Stimulated activated CD8-positive, alpha-beta memory T cell treated with anti-CD3 and anti-CD28 coated beads, Interleukin-12 subunit alpha, Interleukin-12 subunit beta, amount 100 ng/mL, for 24 hours (primary cell): Measurements from ENCODE around the gene EIF3CL.
"Not testable (repeated sequence)": the region's sequence is repeated elsewhere in the genome, so short reads cannot be mapped to it uniquely, and the experiment has no call there.

Experiments used
- DNase-seq: peaks from one replicate; pipeline ENCODE4 v3.0.0-alpha.2; 2020; ENCODE audit errors: extremely low read depth

Gene EIF3CL

DNA sequence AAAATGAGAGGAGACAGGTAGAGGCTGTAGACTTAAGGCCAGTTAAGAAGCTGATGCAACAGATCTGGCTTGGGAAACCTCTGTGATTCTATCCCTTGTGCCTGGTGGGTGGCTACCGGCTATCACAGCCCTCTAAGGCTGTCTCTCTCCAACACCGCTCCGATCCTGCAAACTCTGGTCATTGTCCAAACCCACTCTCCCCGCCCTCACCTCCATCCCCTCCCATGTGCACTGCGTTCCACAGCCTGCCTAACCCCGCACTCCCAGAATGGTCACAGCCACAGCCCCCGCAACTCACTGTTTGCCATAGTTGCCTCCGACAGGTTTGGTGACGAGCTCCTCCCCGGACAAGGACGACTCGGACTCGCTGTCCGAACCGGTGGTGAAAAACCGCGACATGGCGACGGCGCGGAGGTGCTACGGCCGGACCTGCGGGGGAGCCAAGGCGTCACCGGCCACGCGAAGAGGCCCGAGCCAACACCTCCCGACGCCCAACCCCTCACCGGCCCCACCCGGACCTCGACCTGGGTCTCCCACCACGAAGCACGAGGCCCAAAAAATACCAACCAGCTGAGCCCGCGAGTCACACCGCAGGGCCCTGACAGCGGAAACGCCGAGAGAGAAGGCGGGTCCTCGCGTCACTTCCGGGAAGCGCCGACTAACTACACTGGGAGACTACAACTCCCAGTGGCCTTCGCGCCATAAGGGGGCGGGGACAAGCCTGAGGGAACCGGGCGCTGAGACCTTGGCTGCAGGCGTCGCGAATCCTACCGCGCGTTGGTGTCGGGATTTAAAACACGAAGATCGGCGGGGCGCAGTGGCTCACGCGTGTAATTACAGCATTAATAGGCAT, at the start of gene EIF3CL:
Gene EIF3CL, minus strand, starts transcription at position 622 of the 853 bp plus-strand sequence. Its CDS starts 223 bp downstream, at position 399.
- not testable (repeated sequence) for DNase-seq

DNA sequence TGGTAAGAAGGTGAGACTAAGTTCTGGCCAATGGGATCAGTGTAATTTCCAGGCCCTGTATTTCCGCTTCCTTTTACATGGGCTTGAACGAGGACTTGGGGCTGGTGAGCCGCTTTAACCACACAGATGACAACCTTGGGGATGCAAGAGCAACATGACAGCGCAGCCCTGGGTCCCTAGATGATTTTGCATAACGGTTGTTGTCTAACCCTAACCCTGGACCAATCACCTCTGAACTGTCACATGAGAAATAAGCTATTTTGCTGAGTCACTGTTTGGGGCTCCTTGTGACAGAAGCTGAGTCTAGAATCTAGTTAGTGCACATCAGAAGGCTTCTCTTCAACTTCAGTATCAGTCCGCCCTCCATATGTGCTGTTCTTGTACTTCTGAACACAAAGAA, 43.4 kb upstream of the EIF3CL start:
- DNase-seq, result not testable (repeated sequence)

DNA sequence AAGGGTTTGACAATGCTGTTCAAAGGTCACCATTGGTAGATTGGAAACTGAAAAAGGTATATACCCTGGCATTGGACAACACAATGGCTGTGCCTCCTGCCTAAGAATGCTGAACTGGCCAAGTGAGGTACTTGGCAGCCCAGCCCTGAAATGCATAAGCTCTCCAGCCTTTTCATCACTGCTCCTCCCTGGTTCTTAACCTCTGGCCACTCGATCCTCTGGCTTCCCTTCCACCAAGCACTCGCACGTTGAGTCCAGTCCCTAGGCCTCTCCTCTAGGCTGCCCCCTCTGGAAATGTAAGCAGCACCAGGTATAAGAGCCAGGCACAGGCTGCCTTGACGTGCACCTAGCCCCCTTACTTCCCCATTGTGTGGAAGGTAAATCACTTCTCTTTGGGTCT, 42.7 kb upstream of the EIF3CL start:
- DNase-seq, result not testable (repeated sequence)

DNA sequence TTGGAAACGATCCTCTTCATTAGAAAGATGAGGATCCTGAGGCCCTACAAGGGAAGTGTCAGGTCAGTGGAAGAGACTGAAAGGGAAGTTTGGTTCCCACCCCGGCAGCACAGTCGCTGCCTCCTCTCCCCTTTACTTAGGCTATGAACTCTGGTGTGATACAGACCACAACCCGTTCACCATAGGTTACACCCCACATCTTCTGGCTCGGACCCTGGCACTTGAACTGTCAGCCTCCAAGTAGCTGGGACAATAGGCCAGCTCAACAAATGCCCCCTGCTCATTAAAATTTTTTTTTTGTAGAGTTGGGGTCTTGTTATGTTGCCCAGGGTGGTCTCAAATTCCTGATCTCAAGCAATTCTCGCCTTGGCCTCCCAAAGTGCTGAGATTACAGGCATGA, 40.3 kb upstream of the EIF3CL start:
- not testable (repeated sequence) for DNase-seq

DNA sequence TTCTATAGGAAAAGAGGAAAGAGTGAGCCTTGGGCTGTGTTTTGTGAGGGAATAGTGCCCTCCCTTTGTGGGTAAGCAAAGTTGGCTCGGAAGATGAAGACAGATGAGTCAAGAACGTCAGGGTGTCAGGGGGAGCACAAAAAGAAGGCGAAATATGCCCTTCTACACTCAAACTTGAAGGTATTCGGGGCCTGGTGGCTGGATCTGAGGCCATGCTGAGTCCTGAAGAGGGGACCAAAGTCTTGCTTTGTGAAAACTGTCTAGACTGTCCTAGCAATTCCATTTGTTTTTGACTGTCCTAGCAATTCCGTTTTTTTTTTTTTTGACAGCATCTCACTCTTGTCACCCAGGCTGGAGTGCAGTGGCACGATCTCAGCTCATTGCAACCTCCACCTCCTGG, 35.3 kb upstream of the EIF3CL start:
- DNase-seq, result not testable (repeated sequence)

DNA sequence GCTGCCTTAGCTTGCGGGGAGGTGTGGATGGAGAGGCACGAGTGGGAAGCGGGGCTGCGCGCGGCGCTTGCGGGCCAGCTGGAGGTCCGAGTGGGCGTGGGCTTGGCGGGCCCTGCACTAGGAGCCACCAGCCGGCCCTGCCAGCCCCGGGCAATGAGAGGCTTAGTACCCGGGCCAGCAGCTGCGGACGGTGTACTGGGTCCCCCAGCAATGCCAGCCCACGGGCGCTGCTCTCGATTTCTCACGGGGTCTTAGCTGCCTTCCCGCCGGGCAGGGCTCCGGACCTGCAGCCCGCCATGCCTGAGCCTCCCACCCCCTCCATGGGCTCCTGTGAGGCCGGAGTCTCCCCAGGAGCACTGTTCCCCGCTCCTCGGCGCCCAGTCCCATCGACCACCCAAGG, 31.7 kb upstream of the EIF3CL start:
- DNase-seq, result not testable (repeated sequence)

DNA sequence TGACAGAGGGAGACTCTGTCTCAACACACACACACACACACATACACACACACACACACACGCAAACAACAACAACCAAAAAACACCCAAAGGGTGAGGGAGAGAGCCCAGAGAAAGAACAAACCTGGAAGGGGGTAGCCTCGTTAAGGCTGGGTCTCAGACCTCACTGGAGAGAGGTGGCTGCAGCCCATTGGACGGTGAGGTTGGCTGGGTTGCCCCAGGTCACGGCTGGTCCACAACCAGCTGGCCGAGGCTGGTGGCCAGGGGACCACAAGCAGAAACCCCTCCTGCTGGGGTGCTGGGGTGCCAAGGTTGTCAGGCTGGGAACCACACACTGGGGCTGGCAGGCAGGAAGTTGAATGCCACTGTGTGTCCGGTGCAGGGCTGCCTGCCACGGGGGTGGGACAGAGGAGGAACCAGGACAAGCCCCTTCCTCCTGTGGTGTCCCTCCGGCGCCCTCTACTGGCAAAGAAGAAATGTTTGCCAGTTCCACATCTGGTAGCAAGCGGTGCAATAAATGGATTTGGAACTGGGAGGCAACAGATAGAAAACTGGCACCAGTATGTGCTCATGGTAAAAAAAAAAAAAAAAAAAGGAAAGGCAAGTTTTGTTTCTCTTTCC, 22.5 kb upstream of the EIF3CL start:
- not testable (repeated sequence) for DNase-seq

GRCh38 chr16:28421071-28421750, 17.6 kb upstream of the EIF3CL start:
- not testable (repeated sequence) for DNase-seq

GRCh38 chr16:28417033-28417432, 13.4 kb upstream of the EIF3CL start:
- DNase-seq, result not testable (repeated sequence)

GRCh38 chr16:28414530-28414929, 10.9 kb upstream of the EIF3CL start:
- DNase-seq, result not testable (repeated sequence)

- DNase-seq, result not testable (repeated sequence)
Observed at GRCh38 chr16:28413585-28413984, 9.9 kb upstream of the EIF3CL start.

DNA sequence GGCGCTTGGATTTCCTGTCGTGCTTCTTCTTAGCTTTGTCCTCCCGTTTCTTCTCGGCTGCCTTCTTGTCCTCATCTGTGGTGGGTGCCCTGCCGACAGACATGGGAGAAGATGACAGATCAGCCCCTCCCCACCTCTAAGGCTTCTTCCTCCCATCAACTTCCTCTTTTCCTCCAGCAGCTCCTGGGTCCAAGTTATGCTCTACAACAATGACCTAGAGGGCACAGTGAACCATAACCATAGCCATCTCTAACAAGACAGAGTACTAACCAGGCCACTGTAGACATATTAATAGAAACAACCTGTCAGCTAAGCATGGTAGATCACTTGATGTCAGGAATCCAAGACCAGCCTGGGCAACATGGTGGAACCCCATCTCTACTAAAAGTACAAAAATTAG, 11.6 kb downstream of the EIF3CL start:
- not testable (repeated sequence) for DNase-seq

- not testable (repeated sequence) for DNase-seq
Observed at GRCh38 chr16:28382177-28382867, 21.3 kb downstream of the EIF3CL start.

DNA sequence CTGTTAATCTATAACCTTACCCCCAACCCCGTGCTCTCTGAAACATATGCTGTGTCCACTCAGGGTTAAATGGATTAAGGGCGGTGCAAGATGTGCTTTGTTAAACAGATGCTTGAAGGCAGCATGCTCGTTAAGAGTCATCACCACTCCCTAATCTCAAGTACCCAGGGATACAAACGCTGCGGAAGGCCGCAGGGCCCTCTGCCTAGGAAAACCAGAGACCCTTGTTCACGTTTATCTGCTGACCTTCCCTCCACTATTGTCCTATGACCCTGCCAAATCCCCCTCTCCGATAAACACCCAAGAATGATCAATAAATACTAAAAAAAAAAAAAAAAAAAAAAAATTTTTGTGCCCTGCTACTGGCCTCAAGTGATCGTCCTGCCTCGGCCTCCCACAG, 25.8 kb downstream of the EIF3CL start:
- not testable (repeated sequence) for DNase-seq

GRCh38 chr16:28377108-28377625, 26.5 kb downstream of the EIF3CL start:
- not testable (repeated sequence) for DNase-seq

GRCh38 chr16:28375115-28375514, 28.5 kb downstream of the EIF3CL start:
- DNase-seq, result not testable (repeated sequence)

DNA sequence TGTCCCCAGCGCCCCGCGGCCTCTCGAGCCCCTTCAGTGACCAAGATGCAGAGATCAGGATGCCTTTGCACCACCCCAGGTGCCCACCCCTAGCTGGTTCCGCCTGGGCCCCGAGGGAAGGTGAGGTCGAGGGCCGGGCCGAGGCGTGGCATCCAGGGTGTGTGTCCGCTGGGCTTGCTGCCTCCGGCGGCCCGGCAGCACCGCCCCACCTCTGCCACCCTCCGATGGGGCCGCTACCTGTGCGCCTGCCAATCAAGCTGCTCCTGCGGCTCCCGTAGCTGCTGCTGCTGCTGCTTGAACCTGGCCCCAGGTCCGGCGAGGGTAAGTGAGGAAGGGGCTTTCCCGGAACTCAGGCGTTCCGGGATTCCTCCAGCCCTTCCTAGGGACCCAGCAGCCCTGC, 29.4 kb downstream of the EIF3CL start:
- not testable (repeated sequence) for DNase-seq

DNA sequence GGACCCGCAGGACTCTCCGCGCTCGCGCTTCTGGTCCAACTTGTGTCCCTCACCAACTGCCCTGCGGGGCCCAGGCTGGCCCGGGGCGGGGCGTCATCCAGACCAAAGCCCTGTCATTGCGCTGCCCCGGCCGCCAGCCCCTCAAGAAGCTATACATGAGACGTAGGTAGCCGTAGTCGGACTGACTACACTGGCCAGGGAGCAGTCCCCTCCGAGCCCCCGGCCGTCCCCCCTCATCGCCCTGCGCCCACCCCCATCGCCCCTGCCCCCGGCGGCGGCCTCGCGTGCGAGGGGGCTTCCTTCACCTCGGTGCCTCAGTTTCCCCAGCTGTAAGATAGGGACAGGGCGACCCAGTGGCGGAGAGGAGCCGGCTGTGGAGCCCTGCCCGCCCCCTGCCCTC, 35.7 kb downstream of the EIF3CL start:
- DNase-seq, result not testable (repeated sequence)

DNA sequence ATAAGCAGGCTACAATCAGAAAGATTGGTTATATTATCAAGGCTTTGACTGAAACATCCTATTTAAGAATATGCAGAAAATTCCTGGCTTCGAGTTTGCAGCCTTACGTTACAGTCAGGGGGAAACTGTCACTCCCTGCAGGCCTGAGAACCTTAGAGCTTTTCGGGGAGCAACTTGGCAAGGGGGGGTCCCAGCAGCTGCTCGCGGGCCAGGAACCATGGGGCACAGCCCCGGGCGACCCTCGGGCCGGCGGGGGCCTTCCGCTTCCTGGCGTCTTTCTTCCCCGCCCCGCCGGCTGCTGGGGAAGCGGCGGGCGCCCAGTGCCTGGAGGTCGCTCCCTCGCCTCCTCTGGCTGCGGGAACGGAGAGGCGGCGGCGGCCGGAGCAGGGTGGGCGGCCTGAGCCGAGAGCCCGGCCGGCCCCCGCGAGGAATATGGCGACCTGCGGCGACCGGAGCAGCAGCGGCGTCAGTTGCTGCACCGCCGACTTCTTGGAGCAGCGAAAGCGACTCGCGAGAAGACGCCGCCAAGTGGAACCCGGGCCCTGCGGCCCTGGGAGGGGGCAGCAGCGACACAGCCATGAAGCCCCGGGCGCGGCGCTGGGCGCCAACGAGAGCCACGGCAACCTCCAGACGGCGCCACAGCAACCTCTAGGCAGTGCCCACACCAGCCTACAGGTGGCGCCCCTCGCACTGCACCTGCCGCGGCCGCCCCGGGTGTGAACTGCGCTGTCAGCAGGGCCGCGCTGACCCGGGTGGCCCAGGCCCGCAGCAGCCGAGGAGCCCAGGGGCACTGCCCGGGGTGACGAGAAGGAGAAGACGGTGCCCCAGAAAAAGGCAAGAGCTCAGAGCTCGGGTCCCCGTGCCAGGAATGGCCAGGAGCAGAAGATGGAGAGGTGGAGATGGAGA, 39.1 kb downstream of the EIF3CL start:
- DNase-seq, result not testable (repeated sequence)

DNA sequence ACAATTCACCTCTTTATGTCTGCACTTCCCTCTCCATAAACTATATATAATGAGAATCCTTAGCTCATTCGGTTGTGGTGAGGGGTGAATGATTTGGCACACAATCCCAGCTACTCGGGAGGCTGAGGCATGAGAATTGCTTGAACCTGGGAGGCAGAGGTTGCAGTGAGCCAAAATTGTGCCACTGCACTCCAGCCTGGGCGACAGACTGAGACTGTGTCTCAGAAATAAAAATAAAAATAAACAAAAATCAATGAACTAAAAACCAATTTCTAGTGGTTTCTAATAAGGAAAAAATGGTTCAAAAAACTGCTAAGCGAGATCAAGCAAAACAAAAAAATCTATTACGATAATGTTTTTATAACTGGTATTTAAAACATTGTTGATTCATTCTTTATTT, 40.2 kb downstream of the EIF3CL start, which contains the start of gene NPIPB6:
Gene NPIPB6, minus strand, starts transcription at position 101 of the 400 bp plus-strand sequence. CDS start 686 bp downstream, outside the sequence.
- not testable (repeated sequence) for DNase-seq
